Prostate gland (tissue), 2 donors: Measurements from ENCODE around the gene HJURP.

Source experiments
- CTCF ChIP-seq, 4 experiments: fragments of 200-600 bp in 2 of 4; fragments of 450-650 bp in 2 of 4; sonication (generic) in 2 of 4; IDR thresholded peaks; 1 replicate in 3 of 4; 2 replicates in 1 of 4; pipeline ENCODE4 v1.5.1; 2016 to 2019; ENCODE audit warnings: antibody characterized with exemption in 4 of 4, mild to moderate bottlenecking in 2 of 4, moderate library complexity in 2 of 4
- POLR2AphosphoS5 ChIP-seq: sonication (generic); formaldehyde crosslinking; IDR thresholded peaks from one replicate; pipeline ENCODE4 v1.6.1; 2017; ENCODE audit warnings: antibody characterized with exemption

- TF ChIP-seq CTCF (IDR thresholded peaks at IDR 0.05), result no peak
- TF ChIP-seq POLR2AphosphoS5, result no peak
Measured at GRCh38 chr2:233803292-233803911, 50.9 kb downstream of the HJURP start.
